K562 (cell line): ENCODE results near the gene TMEM92. TPM values are rescaled to one million over a fixed set of nuclear protein-coding genes. Genes with fewer than 3 reads are reported as not detected.
A peak's percentile ranks its signal among the peaks of the same experiment; 100 is the strongest.

ENCODE experiments used
- ATAC-seq: fragments of 200-7000 bp; cut with Tn5 transposase; 3 replicates; pipeline ENCODE4 v1.9.1; 2020; ENCODE audit warnings: moderate library complexity
- Bru-seq: library from RNA; stranded (reverse); fragments of 400-500 nt; gene quantifications from one replicate; lab custom pipeline; 2021; lab: Mats Ljungman, UMichigan
- BruChase-seq, 2 experiments: library from RNA; stranded (reverse); fragments of 400-500 nt; gene quantifications; one replicate each; lab custom pipeline; 2021; lab: Mats Ljungman, UMichigan
- BruUV-seq: library from RNA; stranded (reverse); fragments of 400-500 nt; replicated peaks from 2 replicates; lab custom pipeline; 2021; lab: Mats Ljungman, UMichigan
- CTCF ChIA-PET: fragments of 300-600 bp; formaldehyde crosslinking; extraction: SDS; loops from one replicate; lab custom pipeline; 2021; ENCODE audit warnings: low intra/inter-chr PET ratio; lab: Yijun Ruan, JAX
- POLR2A ChIA-PET: fragments of 300-600, 350-650 bp; sonication (Branson Sonifier 250); formaldehyde crosslinking; extraction: SDS; loops from one replicate; lab custom pipeline; 2021; ENCODE audit warnings: antibody characterized with exemption, inconsistent platforms; lab: Yijun Ruan, JAX
- DNase-seq, 4 experiments: peaks; one replicate each; pipeline versions ENCODE4 v3.0.0 to v3.0.0-alpha.2; 2011 to 2018; ENCODE audit warnings: low spot score in 3 of 4, mixed read lengths in 3 of 4; ENCODE audit errors: extremely low read depth in 1 of 4
- FAIRE-seq: peaks from 2 replicates; lab custom pipeline; 2011; peaks lifted over from hg19 to GRCh38; lab: Jason Lieb, UNC
- H2AFZ ChIP-seq: 2 replicates; pipeline ENCODE4 v1.6.0; 2011; ENCODE audit warnings: low read depth, low read length, control low read depth, inconsistent platforms
- H3K27ac ChIP-seq: fragments of 200-600 bp; 3 replicates; pipeline ENCODE4 v1.8.0; 2011; ENCODE audit warnings: low read depth, mild to moderate bottlenecking, control low read depth, inconsistent platforms, low read length, moderate library complexity, mixed read lengths; ENCODE audit errors: extremely low read depth
- H3K27me3 ChIP-seq, 2 experiments: fragments of 300-600 bp in 1 of 2; 2 replicates in 1 of 2; 3 replicates in 1 of 2; pipeline versions ENCODE4 v1.6.0 to v1.8.0; 2011; ENCODE audit warnings: inconsistent platforms in 2 of 2, low read length in 2 of 2, mild to moderate bottlenecking in 1 of 2, mixed read lengths in 1 of 2, moderate library complexity in 1 of 2; ENCODE audit not compliant: control insufficient read depth in 2 of 2, insufficient read depth in 2 of 2
- H3K36me3 ChIP-seq: fragments of 300-600 bp; 3 replicates; pipeline ENCODE4 v1.8.0; 2011; ENCODE audit warnings: mild to moderate bottlenecking, low read length, inconsistent platforms; ENCODE audit not compliant: control insufficient read depth, insufficient read depth
- H3K4me1 ChIP-seq, 2 experiments: fragments of 200-600 bp in 1 of 2; replicated peaks in 1 of 2; 2 replicates in 1 of 2; 3 replicates in 1 of 2; pipeline versions ENCODE4 v1.5.1 to v1.8.0; 2011; ENCODE audit warnings: inconsistent platforms in 2 of 2, low read length in 2 of 2, mild to moderate bottlenecking in 1 of 2, mixed read lengths in 1 of 2, moderate library complexity in 1 of 2; ENCODE audit not compliant: control insufficient read depth in 2 of 2, insufficient read depth in 2 of 2
- H3K4me2 ChIP-seq: 2 replicates; pipeline ENCODE4 v1.6.1; 2011; ENCODE audit warnings: low read length, control low read depth, inconsistent platforms, mixed read lengths; ENCODE audit not compliant: insufficient read depth
- H3K4me3 ChIP-seq: fragments of 200-600 bp; sonication (generic), shearing (Covaris generic); 2 replicates; pipeline ENCODE4 v1.5.1; 2016; ENCODE audit warnings: control low read depth, inconsistent platforms
- H3K79me2 ChIP-seq: fragments of 200-600 bp; 3 replicates; pipeline ENCODE4 v1.8.0; 2011; ENCODE audit warnings: low read length, inconsistent platforms; ENCODE audit not compliant: control insufficient read depth, insufficient read depth
- H3K9ac ChIP-seq, 2 experiments: 2 replicates each; pipeline versions ENCODE4 v1.6.0 to v1.6.1; 2011; ENCODE audit warnings: low read depth in 2 of 2, low read length in 2 of 2, control low read depth in 1 of 2, inconsistent platforms in 1 of 2, mild to moderate bottlenecking in 1 of 2, mixed read lengths in 1 of 2; ENCODE audit not compliant: insufficient read depth in 1 of 2
- H3K9me1 ChIP-seq: one replicate; pipeline ENCODE4 v1.6.0; 2011; ENCODE audit warnings: inconsistent platforms, mild to moderate bottlenecking, low read length, moderate library complexity; ENCODE audit not compliant: control insufficient read depth, insufficient read depth
- H3K9me3 ChIP-seq: replicated peaks from 2 replicates; pipeline ENCODE4 v1.5.1; 2011; ENCODE audit warnings: low read depth, low read length, inconsistent platforms; ENCODE audit not compliant: control insufficient read depth, insufficient read depth
- H4K20me1 ChIP-seq: replicated peaks from 2 replicates; pipeline ENCODE4 v1.6.1; 2011; ENCODE audit warnings: low read length, inconsistent platforms, mixed read lengths; ENCODE audit not compliant: control insufficient read depth, insufficient read depth
- CTBP1 ChIP-seq: fragments of 450-650 bp; IDR thresholded peaks from 2 replicates; pipeline ENCODE4 v1.6.1; 2016; ENCODE audit warnings: borderline replicate concordance
- ESRRA ChIP-seq: fragments of 450-650 bp; IDR thresholded peaks from 2 replicates; pipeline ENCODE4 v1.6.1; 2014; ENCODE audit warnings: low read depth, mild to moderate bottlenecking, moderate library complexity, borderline replicate concordance
- HDGF ChIP-seq: fragments of 450-650 bp; IDR thresholded peaks from 2 replicates; pipeline ENCODE4 v1.6.1; 2016
- MAZ ChIP-seq, 2 experiments: fragments of 450-650 bp in 1 of 2; sonication (generic) in 1 of 2; formaldehyde crosslinking; IDR thresholded peaks in 1 of 2; conservative IDR thresholded peaks in 1 of 2; 2 replicates each; pipeline versions ENCODE4 v1.4.0 to v1.5.0; 2020; ENCODE audit warnings: mild to moderate bottlenecking in 1 of 2, missing genetic modification reagents in 1 of 2
- NR2C2 ChIP-seq, 2 experiments: fragments of 200-800 bp in 1 of 2; sonication (Bioruptor generic) in 1 of 2; sonication (generic) in 1 of 2; formaldehyde crosslinking in 1 of 2; IDR thresholded peaks; 2 replicates each; pipeline versions ENCODE4 v1.6.1 to v1.8.0; 2016 to 2022; ENCODE audit warnings: mild to moderate bottlenecking in 1 of 2, missing compliant biosample characterization in 1 of 2, missing genetic modification characterization in 1 of 2, missing genetic modification reagents in 1 of 2
- NRF1 ChIP-seq, 2 experiments: fragments of 450-650 bp; IDR thresholded peaks in 1 of 2; conservative IDR thresholded peaks in 1 of 2; 2 replicates each; pipeline ENCODE4 v1.6.1; 2014; ENCODE audit warnings: mild to moderate bottlenecking in 2 of 2
- SP1 ChIP-seq: sonication (generic); formaldehyde crosslinking; IDR thresholded peaks from 2 replicates; pipeline ENCODE4 v1.8.1; 2022; ENCODE audit warnings: mild to moderate bottlenecking, missing genetic modification reagents
- VEZF1 ChIP-seq: fragments of 200-800 bp; sonication (Bioruptor generic); IDR thresholded peaks from 2 replicates; pipeline ENCODE4 v1.6.1; 2017; ENCODE audit warnings: missing genetic modification characterization, missing compliant biosample characterization
- ZC3H8 ChIP-seq: fragments of 450-650 bp; IDR thresholded peaks from 2 replicates; pipeline ENCODE4 v1.6.1; 2017
- ZNF232 ChIP-seq: sonication (generic); formaldehyde crosslinking; IDR thresholded peaks from 2 replicates; pipeline ENCODE4 v1.8.0; 2022; ENCODE audit warnings: mild to moderate bottlenecking, missing genetic modification reagents
- ZNF395 ChIP-seq: fragments of 200-800 bp; sonication (Bioruptor generic); IDR thresholded peaks from 2 replicates; pipeline ENCODE4 v1.6.1; 2017; ENCODE audit warnings: missing genetic modification characterization, missing compliant biosample characterization
- WGBS: fragments of 100-300 bp; shearing (Covaris generic); methylation state at CpG from one replicate; pipeline ENCODE4 v1.1.6; 2016; ENCODE audit warnings: low coverage, mixed read lengths; ENCODE audit not compliant: insufficient coverage; ENCODE audit errors: missing lambda C conversion rate; 5-methylcytosine and 5-hydroxymethylcytosine counted together
- in situ Hi-C: fragments of 300-500 bp; cut with MboI; formaldehyde crosslinking; loops from 4 replicates; pipeline ENCODE4 v1.15.0; 2018; ENCODE audit warnings: inconsistent platforms, mixed read lengths
- intact Hi-C: fragments of 100-400 bp; cut with micrococcal nuclease; formaldehyde crosslinking; loops from 2 replicates; pipeline ENCODE4 v1.14.2; 2022
- long read RNA-seq, 3 experiments: library from polyadenylated mRNA in 2 of 3; library from RNA in 1 of 3; unstranded in 2 of 3; stranded (forward) in 1 of 3; transcript quantifications; one replicate each; pipeline ENCODE4 v2.0.0, GENCODE V29; 2019 to 2022
- polyA minus RNA-seq, 3 experiments: library from RNA; depleted of rRNA, polyadenylated mRNA; stranded (reverse); fragments of >200 nt; gene quantifications; 2 replicates each; pipeline ENCODE4 v1.2.3, GENCODE V29; 2011
- polyA plus RNA-seq, 8 experiments: library from polyadenylated mRNA; depleted of rRNA in 4 of 8; stranded (reverse) in 5 of 8; unstranded in 3 of 8; fragments of >200 nt; fragmentation: Nextera tagmentation in 2 of 8; fragmentation: Illumina TruSeq in 1 of 8; extraction: Ambion mirVana in 2 of 8; extraction: Trizol in 1 of 8; gene quantifications; 2 replicates each; pipeline versions ENCODE4 v1.2.1 to v1.2.3, GENCODE V29; 2011 to 2014; ENCODE audit warnings: inconsistent platforms in 1 of 8, missing spikeins in 1 of 8
- total RNA-seq, 7 experiments: library from RNA; depleted of rRNA in 6 of 7; stranded (reverse); fragments of >200 nt in 6 of 7; fragmentation: Illumina TruSeq in 2 of 7; extraction: Trizol in 2 of 7; gene quantifications; 2 replicates each; pipeline versions ENCODE4 v1.2.1 to v1.2.3, GENCODE V29; 2011 to 2021; ENCODE audit warnings: low replicate concordance in 1 of 7

The TMEM92 gene
- 0.62 and 2.3 TPM in 2 replicates for total RNA-seq (2011; cell fraction: chromatin; rRNA removed; ENCODE audit: low replicate concordance)
- 0.79 and 2.2 TPM in 2 replicates for total RNA-seq (2011; cell fraction: nucleolus; rRNA removed)
- 0.44 and 1.2 TPM in 2 replicates for total RNA-seq (2011; cell fraction: nucleoplasm; rRNA removed)
- 0.32 TPM in 1 of 2 replicates, not detected in the other for total RNA-seq (2014; rRNA removed)
- total RNA-seq (2014; rRNA removed; fragmentation: Illumina TruSeq; extraction: Trizol): 0.10 and 0.18 TPM in 2 replicates
- 0.14 and 0.23 TPM in 2 replicates for total RNA-seq (2015; rRNA removed; fragmentation: Illumina TruSeq; extraction: Trizol)
- 0.40 and 0.47 TPM in 2 replicates for total RNA-seq (2021)
- polyA plus RNA-seq (2011; rRNA removed): 0.22 and 1.1 TPM in 2 replicates
- polyA plus RNA-seq (2011; cell fraction: cytosol; rRNA removed): 1.3 and 3.2 TPM in 2 replicates
- polyA plus RNA-seq (2011; cell fraction: nucleus; rRNA removed): 1.1 and 1.2 TPM in 2 replicates
- polyA plus RNA-seq (2012): 0.73 and 2.3 TPM in 2 replicates
- polyA plus RNA-seq (2014; fragmentation: Illumina TruSeq; extraction: Trizol): 2.1 and 2.6 TPM in 2 replicates
- polyA plus RNA-seq (2014; fragmentation: Nextera tagmentation; extraction: Ambion mirVana): under 1 TPM; 0.59 to 0.81 TPM
- 0.09 and 0.49 TPM in 2 replicates for polyA plus RNA-seq (2014; rRNA removed)
- polyA minus RNA-seq (2011; rRNA and poly(A)+ RNA removed): 0.32 and 0.60 TPM in 2 replicates
- polyA minus RNA-seq (2011; cell fraction: cytosol; rRNA and poly(A)+ RNA removed): 0.64 and 2.3 TPM in 2 replicates
- 1.1 and 3.0 TPM in 2 replicates for polyA minus RNA-seq (2011; cell fraction: nucleus; rRNA and poly(A)+ RNA removed)
- Bru-seq, nascent RNA: percentile 30 among the genes with signal in this experiment
- BruChase-seq, experiment 1, labeled RNA remaining after a 2-hour chase: percentile 13 among the genes with signal in this experiment
- percentile 16 among the genes with signal in this experiment for BruChase-seq, experiment 2, labeled RNA remaining after a 6-hour chase
- long read RNA-seq, experiment 1: 0 reads
- long read RNA-seq, experiment 2, partial matches to known transcripts: 0 of 1 reads
- long read RNA-seq, experiment 2, other reads (novel, unspliced or antisense): 0 of 1 reads
- long read RNA-seq, experiment 3: 0 reads

GRCh38 chr17:50274142-50274896, at the start of gene TMEM92:
Gene TMEM92, plus strand, starts transcription at chr17:50274466. Its CDS starts 36 bp downstream, at chr17:50274502.
- no TSS peak for BruUV-seq
- peak; percentile 88 for ATAC-seq
- no peaks in the 10 kb centered on the region for H4K20me1 ChIP-seq
- ChIA-PET POLR2A (interaction anchor here (0.6 to 1.3 kb wide), 5 partner anchors 9 to 198 kb away, joined by 3 read pairs; partner anchors contain the start of gene CHAD), CTCF (interaction anchor here (2.3 to 6.8 kb wide), 2 partner anchors 23 to 73 kb away, joined by 14 to 147 read pairs; partner anchors contain the start of gene COL1A1)
- no peaks in the 10 kb centered on the region for H3K79me2 ChIP-seq
- peak within 1 kb of the TSS; percentile 22 to 81; a peak in 2 of 4 replicates for H3K9ac ChIP-seq
- H3K36me3 ChIP-seq: no peaks in the 10 kb centered on the region
- no peaks in the 10 kb centered on the region for H3K9me1 ChIP-seq
- peaks cover 12 to 24% of the 10 kb centered on the region in 2 experiments for H3K4me1 ChIP-seq
- no peaks in the 10 kb centered on the region for H3K9me3 ChIP-seq
- no peak within 1 kb of the TSS for H3K27ac ChIP-seq
- intact Hi-C loops (no loop called here), in situ Hi-C loops (loop anchor here (5.0 kb wide), 1 partner anchor 67 kb away; no protein-coding TSS in a partner anchor)
- peak; percentile 89 for FAIRE-seq
- peak within 1 kb of the TSS; percentile 35 for H3K4me3 ChIP-seq
- H3K27me3 ChIP-seq: peaks cover 0 to 19% of the 10 kb centered on the region in 2 experiments; a peak in 2 of 5 replicates
- peak within 1 kb of the TSS; percentile 72 for H3K4me2 ChIP-seq
- 3% methylated on average over 17 of the region's 23 CpGs for WGBS
- peak; percentile 77 to 86 (median 82) for DNase-seq
- H2AFZ ChIP-seq: peak within 1 kb of the TSS; percentile 92
- TF ChIP-seq VEZF1 (CRISPR knock-in tag) (peak; percentile 64), ESRRA (0 out of 2 replicates have a peak, but pooled peaks have one; percentile 16), SP1 (CRISPR knock-in tag) (peak; percentile 46; the same call in 1 of the 2 replicates), CTBP1 (peak; percentile 36; the same call in 1 of the 2 replicates), MAZ (CRISPR knock-in tag; conservative IDR thresholded peaks at IDR 0.05 in 1 of 2, IDR thresholded peaks at IDR 0.05 in 1 of 2) (peak; percentile 63 to 87; a peak in 3 of 4 replicates), ZNF232 (CRISPR knock-in tag) (no peak), ZNF395 (CRISPR knock-in tag) (no peak), NR2C2 (CRISPR knock-in tag; IDR thresholded peaks at IDR 0.05) (no peak), NR2C2 (tag; IDR thresholded peaks at IDR 0.05) (peak; percentile 18; the same call in 1 of the 2 replicates), NRF1 (conservative IDR thresholded peaks at IDR 0.05 in 1 of 2, IDR thresholded peaks at IDR 0.05 in 1 of 2) (peak; percentile 35 to 42; a peak in 1 of 4 replicates), HDGF (0 out of 2 replicates have a peak, but pooled peaks have one; percentile 53), ZC3H8 (no peak)
